KMS-11 (cell line): ENCODE results near the gene DPF1.

Experiments
- H2AFZ ChIP-seq: fragments of 200-600 bp; sonication (generic); 2 replicates; pipeline ENCODE4 v1.6.1; 2016; ENCODE audit warnings: antibody characterized with exemption, mixed run types, low read depth
- H3K27ac ChIP-seq: fragments of 200-600 bp; sonication (generic); 2 replicates; pipeline ENCODE4 v1.6.1; 2016; ENCODE audit warnings: mild to moderate bottlenecking, mixed run types
- H3K27me3 ChIP-seq: fragments of 200-600 bp; sonication (generic); 2 replicates; pipeline ENCODE4 v1.6.1; 2017; ENCODE audit warnings: mild to moderate bottlenecking, low read depth, mixed run types, moderate library complexity; ENCODE audit not compliant: insufficient read depth
- H3K36me3 ChIP-seq: fragments of 200-600 bp; sonication (generic); 2 replicates; pipeline ENCODE4 v1.6.1; 2017; ENCODE audit warnings: mild to moderate bottlenecking, mixed run types; ENCODE audit not compliant: insufficient read depth
- H3K4me1 ChIP-seq: fragments of 200-600 bp; sonication (generic); 2 replicates; pipeline ENCODE4 v1.6.1; 2016; ENCODE audit warnings: mild to moderate bottlenecking, low read depth, mixed run types; ENCODE audit not compliant: poor library complexity, severe bottlenecking
- H3K4me2 ChIP-seq: fragments of 200-600 bp; sonication (generic); 2 replicates; pipeline ENCODE4 v1.7.0; 2016; ENCODE audit warnings: mild to moderate bottlenecking, mixed run types
- H3K4me3 ChIP-seq: fragments of 200-600 bp; sonication (generic); IDR thresholded peaks from 2 replicates; pipeline ENCODE4 v1.6.1; 2017; ENCODE audit warnings: low read depth, low read length, mixed read lengths; ENCODE audit not compliant: insufficient read depth
- H3K79me2 ChIP-seq: fragments of 200-600 bp; sonication (generic); 2 replicates; pipeline ENCODE4 v1.6.1; 2016; ENCODE audit warnings: low read depth, mixed run types; ENCODE audit not compliant: insufficient read depth
- H3K9ac ChIP-seq: fragments of 200-600 bp; sonication (generic); 2 replicates; pipeline ENCODE4 v1.6.1; 2016; ENCODE audit warnings: mild to moderate bottlenecking, mixed run types
- H4K20me1 ChIP-seq: fragments of 200-600 bp; sonication (generic); 2 replicates; pipeline ENCODE4 v1.6.1; 2016; ENCODE audit warnings: mild to moderate bottlenecking, mixed run types; ENCODE audit not compliant: insufficient read depth
- CTCF ChIP-seq: fragments of 200-600 bp; sonication (generic); conservative IDR thresholded peaks from 2 replicates; pipeline ENCODE4 v1.6.1; 2017; ENCODE audit warnings: low read depth, mild to moderate bottlenecking, antibody characterized with exemption, low read length, moderate library complexity, mixed read lengths

The DPF1 gene

GRCh38 chr19:38229585-38230073 is 5.6 kb upstream of the DPF1 start:
- H4K20me1 ChIP-seq = no peaks in the 10 kb centered on the region
- no peaks in the 10 kb centered on the region for H3K4me1 ChIP-seq
- TF ChIP-seq CTCF = no peak
- H3K27ac ChIP-seq = no peak overlapping the region
- H3K9ac ChIP-seq = no peak overlapping the region
- H3K79me2 ChIP-seq = no peaks in the 10 kb centered on the region
- H3K36me3 ChIP-seq = no peaks in the 10 kb centered on the region
- no peak overlapping the region for H2AFZ ChIP-seq
- no peak overlapping the region for H3K4me3 ChIP-seq
- H3K27me3 ChIP-seq = peaks cover 23% of the 10 kb centered on the region; the same call in 1 of the 2 replicates
- no peak overlapping the region for H3K4me2 ChIP-seq

- no peak overlapping the region for H3K9ac ChIP-seq
- H3K27me3 ChIP-seq = peaks cover 23% of the 10 kb centered on the region; the same call in 1 of the 2 replicates
- H3K4me1 ChIP-seq = no peaks in the 10 kb centered on the region
- no peak overlapping the region for H2AFZ ChIP-seq
- no peaks in the 10 kb centered on the region for H3K36me3 ChIP-seq
- H3K79me2 ChIP-seq = no peaks in the 10 kb centered on the region
- no peak for TF ChIP-seq CTCF
- no peak overlapping the region for H3K27ac ChIP-seq
- no peaks in the 10 kb centered on the region for H4K20me1 ChIP-seq
- H3K4me3 ChIP-seq = no peak overlapping the region
- no peak overlapping the region for H3K4me2 ChIP-seq
These were observed 4.7 kb upstream of the DPF1 start for GRCh38 chr19:38228491-38229439.

DNA sequence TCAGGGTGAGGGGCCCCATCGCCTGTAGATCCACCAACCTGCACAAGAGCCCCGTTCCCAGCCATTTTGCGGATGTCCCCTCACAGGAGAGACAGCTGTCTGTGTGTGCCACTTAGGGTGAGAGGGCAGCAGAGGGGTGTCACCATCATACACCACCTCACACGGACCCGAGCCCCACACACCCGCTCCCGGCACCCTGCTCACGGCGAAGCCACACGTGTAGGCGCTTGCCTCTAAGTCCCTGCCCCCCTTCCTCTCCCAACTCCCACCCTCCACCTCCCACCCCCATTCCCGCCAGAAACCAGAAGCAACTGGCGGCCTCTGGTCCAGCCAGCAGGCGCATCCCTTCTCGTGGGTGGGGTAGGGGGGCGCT is 4.0 kb upstream of the DPF1 start:
- H3K4me3 ChIP-seq = no peak overlapping the region
- no peaks in the 10 kb centered on the region for H4K20me1 ChIP-seq
- H3K79me2 ChIP-seq = no peaks in the 10 kb centered on the region
- no peak overlapping the region for H3K27ac ChIP-seq
- no peak overlapping the region for H3K9ac ChIP-seq
- H3K4me1 ChIP-seq = no peaks in the 10 kb centered on the region
- TF ChIP-seq CTCF = no peak
- no peak overlapping the region for H3K4me2 ChIP-seq
- H3K27me3 ChIP-seq = peaks cover 27% of the 10 kb centered on the region; the same call in 1 of the 2 replicates
- H3K36me3 ChIP-seq = no peaks in the 10 kb centered on the region
- no peak overlapping the region for H2AFZ ChIP-seq

DNA sequence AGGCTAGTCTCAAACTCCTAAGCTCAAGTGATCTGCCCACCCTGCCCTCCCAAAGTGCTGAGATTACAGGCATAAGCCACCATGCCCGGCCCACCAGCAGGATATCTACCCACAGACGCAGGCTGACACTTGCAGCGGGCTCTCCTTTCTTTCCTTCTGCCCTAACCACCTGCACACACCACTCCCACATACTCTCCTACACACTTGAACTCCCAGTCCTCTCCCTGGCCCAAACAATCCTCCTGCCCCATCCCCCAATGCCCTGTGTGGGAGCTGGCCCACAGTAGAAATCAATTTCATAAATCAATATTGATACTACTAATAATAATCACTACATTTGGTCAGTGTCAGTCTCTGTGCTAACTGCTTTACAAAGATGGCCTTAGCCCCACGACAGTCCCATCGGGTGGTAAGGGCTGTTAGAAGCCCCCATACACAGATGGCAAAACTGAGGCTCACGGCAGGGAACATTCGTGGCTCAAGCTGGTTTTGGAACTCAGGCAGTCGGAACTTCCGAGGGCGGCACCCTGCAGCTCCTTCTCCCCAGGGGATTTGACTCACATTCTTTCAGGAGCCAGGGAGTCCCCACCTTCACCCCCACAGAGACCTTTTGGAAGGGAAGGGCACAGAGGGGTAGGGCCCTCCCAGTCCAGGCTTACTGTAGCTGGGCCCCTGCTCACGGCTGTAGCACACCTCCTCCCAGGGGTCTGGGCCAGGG is 3.4 kb upstream of the DPF1 start:
- Histone ChIP-seq H3K36me3 (no peaks in the 10 kb centered on the region), H4K20me1 (no peaks in the 10 kb centered on the region), H3K4me3 (no peak overlapping the region), H3K4me2 (no peak overlapping the region), H3K27ac (no peak overlapping the region), H3K27me3 (peaks cover 27% of the 10 kb centered on the region; the same call in 1 of the 2 replicates), H3K9ac (no peak overlapping the region), H2AFZ (no peak overlapping the region), H3K4me1 (no peaks in the 10 kb centered on the region), H3K79me2 (no peaks in the 10 kb centered on the region)
- no peak for TF ChIP-seq CTCF
